ENCODE data around the gene CDC20.

The CDC20 gene

GRCh38 chr1:43358746-43359693, at the start of gene CDC20:
Gene CDC20 (plus strand): TSS chr1:43358981. CDS start chr1:43359216, 235 bp downstream.
- peak; percentile 97 for FAIRE-seq

GRCh38 chr1:43309405-43310025, 49.3 kb upstream of the CDC20 start:
- FAIRE-seq (no peak), DNase-seq (ENCODE audit: insufficient read length, low spot score) (no peak)

More at GRCh38 chr1:43358746-43359693, at the start of gene CDC20:
- DNase-seq (ENCODE audit: insufficient read length, low spot score): peak; percentile 92

GRCh38 chr1:43311521-43311920, 47.3 kb upstream of the CDC20 start:
- no peak for FAIRE-seq
- DNase-seq (ENCODE audit: insufficient read length, low spot score): no peak

DNA sequence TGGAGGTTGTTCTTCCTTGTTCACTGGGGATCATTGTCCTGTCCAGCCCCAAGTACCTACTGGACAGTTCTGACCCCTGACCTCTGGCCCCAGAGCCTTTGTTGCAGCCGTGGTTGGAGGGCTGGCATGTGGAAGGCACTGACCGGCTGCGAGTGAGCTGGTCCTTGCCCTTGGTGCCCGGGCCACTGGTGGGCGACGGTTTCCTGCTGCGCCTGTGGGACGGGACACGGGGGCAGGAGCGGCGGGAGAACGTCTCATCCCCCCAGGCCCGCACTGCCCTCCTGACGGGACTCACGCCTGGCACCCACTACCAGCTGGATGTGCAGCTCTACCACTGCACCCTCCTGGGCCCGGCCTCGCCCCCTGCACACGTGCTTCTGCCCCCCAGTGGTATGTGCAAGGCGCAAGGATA, 46.6 kb upstream of the CDC20 start:
- FAIRE-seq (no peak), DNase-seq (ENCODE audit: insufficient read length, low spot score) (no peak)

- FAIRE-seq: no peak
- no peak for DNase-seq (ENCODE audit: insufficient read length, low spot score)
Measured at GRCh38 chr1:43312663-43313515, 45.9 kb upstream of the CDC20 start.

DNA sequence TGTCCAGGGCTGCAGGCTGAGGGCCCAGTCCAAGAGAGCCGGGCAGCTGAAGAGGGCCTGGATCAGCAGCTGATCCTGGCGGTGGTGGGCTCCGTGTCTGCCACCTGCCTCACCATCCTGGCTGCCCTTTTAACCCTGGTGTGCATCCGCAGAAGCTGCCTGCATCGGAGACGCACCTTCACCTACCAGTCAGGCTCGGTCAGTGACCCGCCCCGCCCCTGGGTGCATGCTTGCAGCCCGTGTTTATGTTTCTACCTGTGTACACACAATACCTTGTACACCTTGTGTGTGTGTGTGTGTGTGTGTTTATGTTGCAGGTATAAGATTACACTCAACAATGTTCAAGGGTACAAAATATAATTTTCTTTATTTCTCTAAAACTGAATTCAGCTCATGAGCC, 45.0 kb upstream of the CDC20 start:
- FAIRE-seq (no peak), DNase-seq (ENCODE audit: insufficient read length, low spot score) (no peak)

- no peak for FAIRE-seq
- DNase-seq (ENCODE audit: insufficient read length, low spot score): no peak
Measured at GRCh38 chr1:43314233-43314632, 44.5 kb upstream of the CDC20 start.

- no peak for DNase-seq (ENCODE audit: insufficient read length, low spot score)
- FAIRE-seq: no peak
Measured at GRCh38 chr1:43315481-43315880, 43.3 kb upstream of the CDC20 start.

- FAIRE-seq: no peak
- no peak for DNase-seq (ENCODE audit: insufficient read length, low spot score)
Measured at GRCh38 chr1:43315963-43316737, 42.6 kb upstream of the CDC20 start.

- no peak for FAIRE-seq
- no peak for DNase-seq (ENCODE audit: insufficient read length, low spot score)
Measured at GRCh38 chr1:43316738-43317520, 41.9 kb upstream of the CDC20 start.

GRCh38 chr1:43317817-43318471, 40.8 kb upstream of the CDC20 start:
- FAIRE-seq: no peak
- no peak for DNase-seq (ENCODE audit: insufficient read length, low spot score)

DNA sequence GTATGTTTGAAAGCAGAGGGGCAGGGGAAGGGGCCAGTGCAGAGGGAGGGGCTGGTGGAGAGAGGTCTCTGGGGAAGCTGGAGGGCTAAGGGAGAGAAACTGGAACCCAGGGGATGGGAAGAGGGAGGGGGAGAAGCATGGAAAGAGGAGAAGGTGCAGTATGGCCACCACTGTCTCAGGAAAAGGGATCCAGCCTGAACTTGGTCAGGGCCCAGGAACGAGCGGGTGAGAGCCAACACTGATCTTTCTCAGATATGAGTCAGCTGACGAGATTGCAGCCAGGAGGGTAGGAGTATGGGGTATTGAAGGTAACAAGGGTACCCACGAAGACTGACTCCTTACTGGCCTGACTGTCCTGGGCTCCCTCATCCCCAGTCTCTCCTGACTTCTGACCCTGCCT, 40.0 kb upstream of the CDC20 start:
- FAIRE-seq (no peak), DNase-seq (ENCODE audit: insufficient read length, low spot score) (no peak)

DNA sequence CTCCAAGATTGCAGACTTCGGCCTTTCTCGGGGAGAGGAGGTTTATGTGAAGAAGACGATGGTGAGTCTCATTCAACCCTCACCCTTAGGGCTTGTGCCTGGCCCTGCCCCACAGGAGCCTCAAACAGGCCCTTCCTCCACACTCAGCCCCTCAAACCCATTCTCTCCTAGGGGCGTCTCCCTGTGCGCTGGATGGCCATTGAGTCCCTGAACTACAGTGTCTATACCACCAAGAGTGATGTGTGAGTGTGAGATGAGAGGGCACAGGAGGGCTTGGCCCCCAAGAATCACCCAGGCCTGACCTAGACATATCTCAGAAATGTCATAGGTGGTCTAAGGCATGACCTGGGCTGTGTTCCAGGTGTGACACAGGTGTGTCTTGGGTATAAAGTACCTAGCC, 39.5 kb upstream of the CDC20 start:
- FAIRE-seq: no peak
- DNase-seq (ENCODE audit: insufficient read length, low spot score): no peak

- FAIRE-seq: no peak
- DNase-seq (ENCODE audit: insufficient read length, low spot score): no peak
Measured at GRCh38 chr1:43319766-43320165, 39.0 kb upstream of the CDC20 start.

GRCh38 chr1:43321331-43321891, 37.4 kb upstream of the CDC20 start:
- FAIRE-seq: no peak

GRCh38 chr1:43322506-43322905, 36.3 kb upstream of the CDC20 start:
- FAIRE-seq (no peak), DNase-seq (ENCODE audit: insufficient read length, low spot score) (no peak)

More at GRCh38 chr1:43321331-43321891, 37.4 kb upstream of the CDC20 start:
- no peak for DNase-seq (ENCODE audit: insufficient read length, low spot score)

GRCh38 chr1:43324810-43325209, 34.0 kb upstream of the CDC20 start:
- DNase-seq (ENCODE audit: insufficient read length, low spot score) (no peak), FAIRE-seq (no peak)

DNA sequence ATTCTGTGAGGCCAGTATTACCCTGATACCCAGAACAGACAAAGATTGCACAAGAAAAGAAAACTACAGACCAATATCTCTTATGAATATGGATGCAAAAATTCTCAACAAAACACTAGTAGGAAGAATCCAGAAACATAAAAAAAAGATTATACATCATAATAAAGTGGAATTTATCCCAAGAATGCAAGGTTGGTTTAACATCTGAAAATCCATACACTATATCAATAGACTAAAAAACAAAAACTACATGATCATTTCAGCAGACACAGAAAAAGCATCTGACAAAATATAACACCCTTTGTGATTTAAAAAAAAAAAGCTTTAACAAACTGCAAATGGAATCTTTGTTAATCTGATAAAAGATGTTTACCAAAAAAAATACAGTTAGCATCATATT, 33.4 kb upstream of the CDC20 start:
- no peak for FAIRE-seq
- no peak for DNase-seq (ENCODE audit: insufficient read length, low spot score)
